IMR-90 (cell line): ENCODE data around the gene GPC6. TPM values are rescaled to one million over a fixed set of nuclear protein-coding genes. Genes with fewer than 3 reads are reported as not detected.

Experiments
- ATAC-seq: fragments of 200-7000 bp; cut with Tn5 transposase; 2 replicates; pipeline ENCODE4 v1.9.1; 2020; ENCODE audit warnings: low read depth, mild to moderate bottlenecking, moderate library complexity
- BruUV-seq: library from RNA; stranded (reverse); fragments of 400-500 nt; replicated peaks from 2 replicates; lab custom pipeline; 2021; lab: Mats Ljungman, UMichigan
- CTCF ChIA-PET: fragments of 300-600 bp; formaldehyde crosslinking; extraction: SDS; loops from one replicate; lab custom pipeline; 2021; ENCODE audit warnings: antibody characterized with exemption; lab: Yijun Ruan, JAX
- POLR2A ChIA-PET: fragments of 300-600 bp; sonication (Branson Sonifier 250); formaldehyde crosslinking; loops from one replicate; lab custom pipeline; 2022; ENCODE audit warnings: antibody characterized with exemption; ENCODE audit not compliant: unreplicated experiment; lab: Charles Lee
- DNase-seq: peaks from one replicate; pipeline ENCODE4 v3.0.0; 2013
- H2AFZ ChIP-seq: replicated peaks from 2 replicates; pipeline ENCODE3; 2013; ENCODE audit warnings: low read length, mild to moderate bottlenecking; ENCODE audit not compliant: poor library complexity
- H2AK5ac ChIP-seq: 2 replicates; pipeline ENCODE4 v1.6.1; 2013; ENCODE audit warnings: low read depth, low read length, inconsistent platforms
- H2AK9ac ChIP-seq: replicated peaks from 2 replicates; pipeline ENCODE3; 2013; ENCODE audit warnings: mild to moderate bottlenecking, low read depth, low read length, moderate library complexity; ENCODE audit not compliant: poor library complexity
- H2BK120ac ChIP-seq: 2 replicates; pipeline ENCODE4 v1.6.1; 2013; ENCODE audit warnings: low read depth, low read length, inconsistent platforms
- H2BK15ac ChIP-seq: 3 replicates; pipeline ENCODE4 v1.6.1; 2013; ENCODE audit warnings: low read depth, low read length, inconsistent platforms
- H2BK20ac ChIP-seq: 2 replicates; pipeline ENCODE4 v1.6.1; 2013; ENCODE audit warnings: low read depth, mild to moderate bottlenecking, inconsistent platforms, low read length, moderate library complexity
- H2BK5ac ChIP-seq: 2 replicates; pipeline ENCODE4 v1.6.1; 2013; ENCODE audit warnings: mild to moderate bottlenecking, low read depth, low read length, inconsistent platforms; ENCODE audit not compliant: poor library complexity, severe bottlenecking
- H3K14ac ChIP-seq: replicated peaks from 2 replicates; pipeline ENCODE4 v1.6.1; 2013; ENCODE audit warnings: low read depth, low read length, inconsistent platforms
- H3K18ac ChIP-seq: 2 replicates; pipeline ENCODE4 v1.6.1; 2013; ENCODE audit warnings: low read depth, low read length, control low read depth
- H3K23ac ChIP-seq: 2 replicates; pipeline ENCODE4 v1.6.1; 2013; ENCODE audit warnings: low read depth, low read length, inconsistent platforms
- H3K27ac ChIP-seq: 2 replicates; pipeline ENCODE4 v1.5.1; 2013; ENCODE audit warnings: mild to moderate bottlenecking, control low read depth, low read length; ENCODE audit not compliant: insufficient read depth
- H3K27me3 ChIP-seq: 2 replicates; pipeline ENCODE4 v1.6.1; 2013; ENCODE audit warnings: low read length; ENCODE audit not compliant: control insufficient read depth, insufficient read depth
- H3K36me3 ChIP-seq: 2 replicates; pipeline ENCODE4 v1.6.1; 2013; ENCODE audit warnings: low read length, mixed read lengths; ENCODE audit not compliant: control insufficient read depth, insufficient read depth
- H3K4ac ChIP-seq: 2 replicates; pipeline ENCODE4 v1.6.1; 2013; ENCODE audit warnings: low read depth, low read length, inconsistent platforms
- H3K4me1 ChIP-seq: 2 replicates; pipeline ENCODE4 v1.6.1; 2013; ENCODE audit warnings: low read length, mixed read lengths; ENCODE audit not compliant: control insufficient read depth, insufficient read depth
- H3K4me2 ChIP-seq: 2 replicates; pipeline ENCODE4 v1.6.1; 2013; ENCODE audit warnings: low read depth, mild to moderate bottlenecking, control low read depth, low read length, moderate library complexity
- H3K4me3 ChIP-seq: 2 replicates; pipeline ENCODE4 v1.5.1; 2013; ENCODE audit warnings: low read depth, mild to moderate bottlenecking, control low read depth, low read length, moderate library complexity; ENCODE audit not compliant: insufficient read depth
- H3K56ac ChIP-seq: 2 replicates; pipeline ENCODE4 v1.6.1; 2013; ENCODE audit warnings: low read length, inconsistent platforms; ENCODE audit not compliant: insufficient read depth; ENCODE audit errors: extremely low read depth
- H3K79me1 ChIP-seq, 2 experiments: 2 replicates each; pipeline ENCODE4 v1.6.1; 2013; ENCODE audit warnings: low read length in 2 of 2, inconsistent platforms in 1 of 2, low read depth in 1 of 2
- H3K9ac ChIP-seq: 2 replicates; pipeline ENCODE4 v1.6.1; 2013; ENCODE audit warnings: low read depth, low read length, control low read depth
- H3K9me1 ChIP-seq: 2 replicates; pipeline ENCODE4 v1.6.1; 2013; ENCODE audit warnings: low read length, inconsistent platforms; ENCODE audit not compliant: insufficient read depth
- H3K9me3 ChIP-seq: 2 replicates; pipeline ENCODE4 v1.6.1; 2013; ENCODE audit warnings: low read length; ENCODE audit not compliant: control insufficient read depth, insufficient read depth
- H4K20me1 ChIP-seq: 2 replicates; pipeline ENCODE4 v1.6.1; 2013; ENCODE audit warnings: low read length, inconsistent platforms; ENCODE audit not compliant: insufficient read depth
- H4K5ac ChIP-seq: 2 replicates; pipeline ENCODE4 v1.6.1; 2013; ENCODE audit warnings: mild to moderate bottlenecking, low read depth, low read length, control low read depth
- H4K8ac ChIP-seq, 2 experiments: 2 replicates each; pipeline ENCODE4 v1.6.1; 2013; ENCODE audit warnings: low read depth in 2 of 2, low read length in 2 of 2, control low read depth in 1 of 2, inconsistent platforms in 1 of 2
- H4K91ac ChIP-seq: 2 replicates; pipeline ENCODE4 v1.6.1; 2013; ENCODE audit warnings: low read depth, low read length, inconsistent platforms; ENCODE audit not compliant: insufficient read depth
- CHD1 ChIP-seq: IDR thresholded peaks from 2 replicates; pipeline ENCODE4 v1.6.1; 2012; ENCODE audit warnings: low read depth, low read length, improper control_type of control experiment
- FOS ChIP-seq: fragments of 150-350 bp; IDR thresholded peaks from 2 replicates; pipeline ENCODE4 v1.6.1; 2016; ENCODE audit warnings: low read depth, low read length
- MAZ ChIP-seq: IDR thresholded peaks from 2 replicates; pipeline ENCODE4 v1.6.1; 2012; ENCODE audit warnings: low read depth, mild to moderate bottlenecking, low read length, improper control_type of control experiment, moderate library complexity, borderline replicate concordance
- NFE2L2 ChIP-seq: fragments of 150-350 bp; IDR thresholded peaks from 2 replicates; pipeline ENCODE4 v1.6.1; 2016; ENCODE audit warnings: low read depth, mild to moderate bottlenecking, low read length
- RAD21 ChIP-seq: IDR thresholded peaks from 2 replicates; pipeline ENCODE4 v1.6.1; 2012; ENCODE audit warnings: low read length, improper control_type of control experiment
- RFX5 ChIP-seq: IDR thresholded peaks from 2 replicates; pipeline ENCODE4 v1.8.0; 2012; ENCODE audit warnings: low read depth, mild to moderate bottlenecking, low read length, moderate library complexity
- dilution Hi-C: fragments of 300-500 bp; cut with HindIII; formaldehyde crosslinking; loops from one replicate; pipeline ENCODE4 v1.14.3; 2018; ENCODE audit warnings: low sequenced_read_pairs; ENCODE audit not compliant: unreplicated experiment
- in situ Hi-C: fragments of 300-500 bp; cut with MboI; formaldehyde crosslinking; loops from 3 replicates; pipeline ENCODE4 v1.14.3; 2019; ENCODE audit warnings: low sequenced_read_pairs, inconsistent platforms, mixed read lengths
- intact Hi-C: fragments of 100-400 bp; cut with micrococcal nuclease; formaldehyde crosslinking; loops from 2 replicates; pipeline ENCODE4 v1.10.0; 2022
- polyA plus RNA-seq, 3 experiments: library from polyadenylated mRNA; depleted of rRNA; stranded (reverse); fragments of >200 nt; gene quantifications; 2 replicates each; pipeline ENCODE4 v1.2.3, GENCODE V29; 2012; ENCODE audit warnings: low replicate concordance in 1 of 3
- total RNA-seq: library from RNA; depleted of rRNA; stranded (reverse); fragments of >200 nt; gene quantifications from 2 replicates; pipeline ENCODE4 v1.2.3, GENCODE V29; 2012
- TF ChIP-seq, protein P1 (sequence below): conservative IDR thresholded peaks from 2 replicates; pipeline ENCODE4 v1.5.1; 2012; ENCODE audit warnings: mild to moderate bottlenecking, low read depth, low read length, improper control_type of control experiment
- TF ChIP-seq, protein P2 (sequence below): fragments of 150-350 bp; IDR thresholded peaks from 2 replicates; pipeline ENCODE4 v1.6.1; 2017; ENCODE audit warnings: mild to moderate bottlenecking, antibody characterized with exemption, low read length, low read depth

The GPC6 gene
- total and polyA plus RNA-seq, 2 of the 4 experiments (the other 2 are of a cell fraction), result 14.9 to 39.4 TPM

GRCh38 chr13:93290503-93290902, 63.9 kb downstream of the GPC6 start:
- Histone ChIP-seq H2BK5ac (no peak overlapping the region), H2BK120ac (no peak overlapping the region), H3K79me1 (peaks cover 0 to 7% of the 10 kb centered on the region in 2 experiments; a peak in 2 of 4 replicates), H4K20me1 (no peaks in the 10 kb centered on the region), H3K4me3 (no peak overlapping the region), H3K27me3 (no peaks in the 10 kb centered on the region), H2AK5ac (no peak overlapping the region), H3K9ac (no peak overlapping the region), H3K9me1 (no peaks in the 10 kb centered on the region), H3K4me2 (no peak overlapping the region), H3K9me3 (no peaks in the 10 kb centered on the region), H2AFZ (no peak overlapping the region), H3K23ac (no peak overlapping the region), H3K4me1 (no peaks in the 10 kb centered on the region), H3K14ac (no peak overlapping the region), H3K36me3 (no peaks in the 10 kb centered on the region), H3K4ac (no peak overlapping the region), H4K5ac (no peak overlapping the region), H2BK15ac (no peak overlapping the region), H2BK20ac (no peak overlapping the region), H3K18ac (no peak overlapping the region), H3K56ac (no peak overlapping the region), H4K8ac (no peak overlapping the region), H2AK9ac (no peak overlapping the region), H4K91ac (no peak overlapping the region), H3K27ac (no peak overlapping the region)
- peak; percentile 37; the same call in 1 of the 2 replicates for ATAC-seq
- in situ Hi-C loops (no loop called here), intact Hi-C loops (no loop called here), dilution Hi-C loops (no loop called here)
- no TSS peak for BruUV-seq
- peak; percentile 46 for DNase-seq
- TF ChIP-seq, protein P1, sequence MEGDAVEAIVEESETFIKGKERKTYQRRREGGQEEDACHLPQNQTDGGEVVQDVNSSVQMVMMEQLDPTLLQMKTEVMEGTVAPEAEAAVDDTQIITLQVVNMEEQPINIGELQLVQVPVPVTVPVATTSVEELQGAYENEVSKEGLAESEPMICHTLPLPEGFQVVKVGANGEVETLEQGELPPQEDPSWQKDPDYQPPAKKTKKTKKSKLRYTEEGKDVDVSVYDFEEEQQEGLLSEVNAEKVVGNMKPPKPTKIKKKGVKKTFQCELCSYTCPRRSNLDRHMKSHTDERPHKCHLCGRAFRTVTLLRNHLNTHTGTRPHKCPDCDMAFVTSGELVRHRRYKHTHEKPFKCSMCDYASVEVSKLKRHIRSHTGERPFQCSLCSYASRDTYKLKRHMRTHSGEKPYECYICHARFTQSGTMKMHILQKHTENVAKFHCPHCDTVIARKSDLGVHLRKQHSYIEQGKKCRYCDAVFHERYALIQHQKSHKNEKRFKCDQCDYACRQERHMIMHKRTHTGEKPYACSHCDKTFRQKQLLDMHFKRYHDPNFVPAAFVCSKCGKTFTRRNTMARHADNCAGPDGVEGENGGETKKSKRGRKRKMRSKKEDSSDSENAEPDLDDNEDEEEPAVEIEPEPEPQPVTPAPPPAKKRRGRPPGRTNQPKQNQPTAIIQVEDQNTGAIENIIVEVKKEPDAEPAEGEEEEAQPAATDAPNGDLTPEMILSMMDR, result no peak
- no peak for TF ChIP-seq NFE2L2
- no peak for TF ChIP-seq CHD1
- TF ChIP-seq, protein P2, sequence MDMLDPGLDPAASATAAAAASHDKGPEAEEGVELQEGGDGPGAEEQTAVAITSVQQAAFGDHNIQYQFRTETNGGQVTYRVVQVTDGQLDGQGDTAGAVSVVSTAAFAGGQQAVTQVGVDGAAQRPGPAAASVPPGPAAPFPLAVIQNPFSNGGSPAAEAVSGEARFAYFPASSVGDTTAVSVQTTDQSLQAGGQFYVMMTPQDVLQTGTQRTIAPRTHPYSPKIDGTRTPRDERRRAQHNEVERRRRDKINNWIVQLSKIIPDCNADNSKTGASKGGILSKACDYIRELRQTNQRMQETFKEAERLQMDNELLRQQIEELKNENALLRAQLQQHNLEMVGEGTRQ, result no peak
- TF ChIP-seq RAD21, result no peak
- TF ChIP-seq RFX5, result no peak
- peak; percentile 37; the same call in 1 of the 2 replicates for TF ChIP-seq FOS
- no peak for TF ChIP-seq MAZ
- CTCF ChIA-PET, result no interaction called here
- POLR2A ChIA-PET, result no interaction called here
